NCI-H748 (cell line): ENCODE results near the gene LINC00237.

ENCODE experiments used
- DNase-seq: peaks from one replicate; lab custom pipeline; 2025; ENCODE audit not compliant: unreplicated experiment; lab: John Stamatoyannopoulos, UW

LINC00237 gene

GRCh38 chr20:21100578-21101452 lies 5.3 kb downstream of the LINC00237 start:
- DNase-seq, result peak; percentile 98

GRCh38 chr20:21099751-21100577 lies 6.2 kb downstream of the LINC00237 start:
- DNase-seq, result peak; percentile 99

- DNase-seq, result peak; percentile 60
These were observed 9.7 kb downstream of the LINC00237 start for GRCh38 chr20:21096321-21097043.

- no peak for DNase-seq
These were observed 13.4 kb downstream of the LINC00237 start for GRCh38 chr20:21092806-21093205.

GRCh38 chr20:21090721-21091120 lies 15.4 kb downstream of the LINC00237 start:
- peak; percentile 93 for DNase-seq

- DNase-seq, result peak; percentile 93
These were observed 16.0 kb downstream of the LINC00237 start for GRCh38 chr20:21090111-21090618.

- peak; percentile 60 for DNase-seq
These were observed 16.8 kb downstream of the LINC00237 start for GRCh38 chr20:21089391-21089790.

- no peak for DNase-seq
These were observed 18.2 kb downstream of the LINC00237 start for GRCh38 chr20:21087862-21088540.

GRCh38 chr20:21083825-21084325 lies 22.3 kb downstream of the LINC00237 start:
- DNase-seq, result no peak

GRCh38 chr20:21082584-21082983 lies 23.6 kb downstream of the LINC00237 start:
- no peak for DNase-seq

GRCh38 chr20:21077809-21078345 lies 28.3 kb downstream of the LINC00237 start:
- no peak for DNase-seq

GRCh38 chr20:21076073-21076472 lies 30.1 kb downstream of the LINC00237 start:
- DNase-seq, result no peak

GRCh38 chr20:21075471-21075870 lies 30.7 kb downstream of the LINC00237 start:
- DNase-seq, result no peak

GRCh38 chr20:21074605-21075336 lies 31.4 kb downstream of the LINC00237 start:
- DNase-seq, result no peak

GRCh38 chr20:21067255-21067654 lies 38.9 kb downstream of the LINC00237 start:
- no peak for DNase-seq

GRCh38 chr20:21064924-21065323 lies 41.2 kb downstream of the LINC00237 start:
- DNase-seq, result no peak

GRCh38 chr20:21063276-21063675 lies 42.9 kb downstream of the LINC00237 start:
- no peak for DNase-seq

- peak; percentile 73 for DNase-seq
These were observed 53.0 kb downstream of the LINC00237 start for GRCh38 chr20:21053002-21053762.

GRCh38 chr20:21052686-21053001 lies 53.5 kb downstream of the LINC00237 start:
- no peak for DNase-seq
